CD1c-positive myeloid dendritic cell (primary cell): ENCODE data around the gene ZBED6.
"Not testable (repeated sequence)": the region's sequence is repeated elsewhere in the genome, so short reads cannot be mapped to it uniquely, and the experiment has no call there.

Source experiments
- DNase-seq: peaks from one replicate; pipeline ENCODE4 v3.0.0-alpha.2; 2016; ENCODE audit errors: extremely low spot score

ZBED6 gene, protein sequence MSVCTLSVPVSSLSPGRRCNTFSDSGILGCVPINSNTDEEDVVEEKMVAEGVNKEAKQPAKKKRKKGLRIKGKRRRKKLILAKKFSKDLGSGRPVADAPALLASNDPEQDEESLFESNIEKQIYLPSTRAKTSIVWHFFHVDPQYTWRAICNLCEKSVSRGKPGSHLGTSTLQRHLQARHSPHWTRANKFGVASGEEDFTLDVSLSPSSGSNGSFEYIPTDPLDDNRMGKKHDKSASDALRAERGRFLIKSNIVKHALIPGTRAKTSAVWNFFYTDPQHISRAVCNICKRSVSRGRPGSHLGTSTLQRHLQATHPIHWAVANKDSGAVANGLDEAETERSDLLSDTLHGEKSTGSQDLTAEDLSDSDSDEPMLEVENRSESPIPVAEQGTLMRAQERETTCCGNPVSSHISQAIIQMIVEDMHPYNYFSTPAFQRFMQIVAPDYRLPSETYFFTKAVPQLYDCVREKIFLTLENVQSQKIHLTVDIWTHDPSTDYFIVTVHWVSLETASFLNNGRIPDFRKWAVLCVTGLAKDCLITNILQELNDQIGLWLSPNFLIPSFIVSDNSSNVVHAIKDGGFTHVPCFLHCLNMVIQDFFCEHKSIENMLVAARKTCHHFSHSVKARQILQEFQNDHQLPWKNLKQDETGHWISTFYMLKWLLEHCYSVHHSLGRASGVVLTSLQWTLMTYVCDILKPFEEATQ (N-terminal part only)

GRCh38 chr1:203795441-203796235 is at the start of gene ZBED6, which contains the start of gene ZC3H11A:
ZBED6 (plus strand) TSS chr1:203795623; CDS start chr1:203797523, 1,900 bp downstream.
ZC3H11A (plus strand) TSS chr1:203795623; CDS start chr1:203817071, 21,448 bp downstream.
- DNase-seq, result peak; percentile 100

DNA sequence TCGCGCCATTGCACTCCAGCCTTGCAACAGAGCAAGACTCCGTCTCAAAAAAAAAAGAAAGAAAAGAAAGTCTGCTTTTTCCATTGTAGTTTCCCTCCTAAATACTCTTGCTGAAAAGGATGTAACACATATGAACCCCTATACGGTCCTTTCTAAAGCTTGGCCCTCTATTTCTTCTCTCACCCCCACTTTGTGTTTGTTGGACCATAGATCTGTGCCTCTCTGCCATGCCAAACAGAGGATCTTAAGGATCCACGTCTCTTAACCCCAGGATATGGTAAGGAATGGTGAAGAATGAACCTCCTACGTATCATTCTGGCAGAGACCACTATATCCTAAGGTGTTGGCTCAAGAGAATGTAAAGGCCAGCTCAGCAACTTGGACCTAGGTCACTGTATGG is 49.1 kb upstream of the ZBED6 start:
- DNase-seq, result no peak

GRCh38 chr1:203751051-203751450 is 44.4 kb upstream of the ZBED6 start:
- no peak for DNase-seq

- not testable (repeated sequence) for DNase-seq
These were observed 43.6 kb upstream of the ZBED6 start for GRCh38 chr1:203751618-203752361.

GRCh38 chr1:203754455-203754864 is 41.0 kb upstream of the ZBED6 start:
- DNase-seq, result no peak

DNA sequence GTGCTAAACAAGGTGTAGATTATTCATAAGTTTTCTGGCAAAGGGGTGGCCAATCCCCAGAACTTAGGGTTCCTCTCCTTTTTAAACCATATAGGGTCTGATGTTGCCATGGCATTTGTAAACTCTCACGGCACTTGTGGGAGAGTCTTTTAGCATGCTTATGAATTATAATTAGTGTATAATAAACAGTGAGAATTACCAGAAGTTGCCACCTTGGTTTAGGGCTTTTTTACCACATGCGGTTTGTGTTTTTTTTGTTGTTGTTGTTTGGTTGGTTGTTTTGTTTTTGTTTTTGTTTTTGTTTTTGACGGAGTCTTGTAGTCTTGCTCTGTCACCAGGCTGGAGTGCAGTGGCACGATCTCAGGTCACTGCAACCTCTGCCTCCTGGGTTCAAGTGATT is 39.4 kb upstream of the ZBED6 start:
- DNase-seq, result no peak

- not testable (repeated sequence) for DNase-seq
These were observed 36.7 kb upstream of the ZBED6 start for GRCh38 chr1:203758749-203759148.

DNA sequence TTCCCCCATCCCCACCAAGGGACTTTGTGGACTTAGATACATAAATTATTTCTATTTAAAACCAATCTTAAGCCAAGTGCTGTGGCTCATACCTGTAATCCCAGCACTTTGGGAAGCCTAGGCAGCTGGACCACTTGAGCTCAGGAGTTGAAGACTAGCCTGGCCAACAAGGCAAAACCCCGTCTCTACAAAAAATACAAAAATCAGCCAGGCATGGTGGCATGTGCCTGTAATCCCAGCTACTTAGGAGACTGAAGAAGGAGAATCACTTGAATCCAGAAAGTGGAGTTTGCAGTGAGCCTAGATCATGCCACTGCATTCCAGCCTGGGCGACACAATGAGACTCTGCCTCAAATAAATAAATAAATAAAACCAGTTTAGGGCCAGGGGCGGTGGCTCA is 34.9 kb upstream of the ZBED6 start:
- DNase-seq, result no peak

DNA sequence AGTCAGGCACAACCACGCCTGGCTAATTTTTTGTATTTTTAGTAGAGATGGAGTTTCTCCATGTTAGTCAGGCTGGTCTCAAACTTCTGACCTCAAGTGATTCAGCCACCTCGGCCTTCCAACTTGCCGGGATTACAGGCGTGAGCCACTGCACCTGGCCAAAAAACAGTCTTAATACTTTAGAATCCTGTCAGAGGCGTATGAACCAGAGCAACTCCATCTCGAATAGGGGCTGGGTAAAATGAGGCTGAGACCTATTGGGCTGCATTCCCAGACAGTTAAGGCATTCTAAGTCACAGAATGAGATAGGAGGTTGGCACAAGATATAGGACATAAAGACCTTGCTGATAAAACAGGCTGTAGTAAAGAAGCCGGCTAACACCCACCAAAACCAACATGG is 33.5 kb upstream of the ZBED6 start:
- DNase-seq, result not testable (repeated sequence)

- no peak for DNase-seq
These were observed 31.9 kb upstream of the ZBED6 start for GRCh38 chr1:203763505-203763904.

DNA sequence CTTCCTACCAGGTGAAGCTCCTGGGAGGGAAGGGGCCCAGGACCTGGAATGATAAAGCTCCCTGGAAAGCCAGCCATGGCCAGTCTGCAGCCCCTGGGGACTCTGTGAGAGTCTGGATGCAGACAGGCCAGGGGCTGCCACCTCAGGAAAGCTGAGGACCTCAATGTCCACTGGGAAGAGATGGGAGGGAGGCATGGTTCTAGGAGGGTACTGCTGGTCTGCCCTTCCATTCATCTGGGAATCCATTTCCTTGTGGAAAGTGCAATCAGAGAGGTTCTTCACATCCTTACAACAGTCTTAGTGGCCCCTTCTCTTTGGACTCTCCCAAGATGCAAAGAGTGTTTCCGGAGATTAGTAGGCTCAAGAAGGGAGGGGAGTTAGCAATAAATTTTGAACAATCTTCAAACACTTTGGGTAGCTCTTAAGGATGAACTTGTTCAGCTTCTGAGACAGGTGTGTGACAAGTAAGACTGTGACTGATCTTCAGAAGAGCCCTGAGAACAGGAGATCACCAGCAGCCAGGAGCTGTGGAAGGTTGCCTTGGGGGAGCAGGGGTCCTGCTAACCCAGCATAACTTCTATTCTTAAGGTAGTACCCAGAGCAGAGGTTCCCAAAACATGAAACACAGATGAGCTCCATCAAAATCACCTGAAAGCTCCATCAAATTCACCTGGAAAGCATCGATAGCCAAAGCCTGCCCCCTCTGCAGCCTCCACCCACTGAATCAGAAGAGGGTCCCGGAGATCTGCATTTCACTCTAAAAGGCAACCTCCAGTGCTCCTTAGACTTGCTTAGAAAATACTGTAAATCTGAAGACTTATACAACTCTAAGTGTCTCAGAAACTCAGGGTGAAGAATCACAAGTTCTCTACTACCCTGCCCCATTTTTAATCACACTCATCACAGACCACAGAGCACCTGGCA is 31.1 kb upstream of the ZBED6 start:
- no peak for DNase-seq

DNA sequence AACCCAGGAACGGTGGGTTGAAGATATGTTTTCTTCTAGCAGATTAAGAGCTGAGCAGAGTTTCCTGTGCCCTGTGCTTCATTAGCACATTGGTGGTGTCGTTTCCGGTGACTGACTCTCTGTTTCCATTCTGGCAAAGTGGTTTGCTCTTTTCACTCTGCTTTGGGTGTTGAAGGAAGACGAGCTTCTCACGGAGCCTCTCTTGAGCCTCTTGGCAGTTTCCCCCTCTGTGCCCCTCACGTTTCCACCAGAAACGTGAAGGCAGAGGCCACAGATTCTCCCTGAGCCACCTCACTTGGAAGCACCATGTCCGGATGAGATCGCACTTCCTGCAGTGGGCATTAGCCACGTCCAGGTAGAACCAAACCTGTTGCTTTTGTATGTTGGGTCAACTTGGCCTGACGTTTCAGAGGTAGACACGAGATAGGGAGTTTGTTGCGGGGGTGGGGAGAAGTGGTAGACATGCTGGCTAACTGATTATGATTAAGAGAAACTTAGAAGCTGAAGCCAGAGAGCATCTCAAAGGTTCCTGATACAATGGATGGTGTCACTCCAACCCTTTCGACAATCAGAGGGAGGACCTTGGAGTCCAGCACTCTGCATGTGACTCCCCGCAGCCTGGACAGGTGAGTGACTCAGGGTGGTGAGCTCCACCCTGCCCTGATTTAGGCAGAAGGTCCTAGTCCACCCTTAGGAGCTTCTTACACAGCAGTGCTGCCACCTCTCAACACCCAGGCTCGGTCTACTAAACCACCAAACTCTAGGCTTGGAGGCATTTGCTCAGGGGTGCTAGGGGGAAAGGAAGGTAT is 30.2 kb upstream of the ZBED6 start, which contains the start of gene LAX1:
LAX1 (plus strand) TSS at position 155 of the 809 bp plus-strand sequence; CDS start at position 538, 383 bp downstream.
- peak; percentile 60 for DNase-seq

DNA sequence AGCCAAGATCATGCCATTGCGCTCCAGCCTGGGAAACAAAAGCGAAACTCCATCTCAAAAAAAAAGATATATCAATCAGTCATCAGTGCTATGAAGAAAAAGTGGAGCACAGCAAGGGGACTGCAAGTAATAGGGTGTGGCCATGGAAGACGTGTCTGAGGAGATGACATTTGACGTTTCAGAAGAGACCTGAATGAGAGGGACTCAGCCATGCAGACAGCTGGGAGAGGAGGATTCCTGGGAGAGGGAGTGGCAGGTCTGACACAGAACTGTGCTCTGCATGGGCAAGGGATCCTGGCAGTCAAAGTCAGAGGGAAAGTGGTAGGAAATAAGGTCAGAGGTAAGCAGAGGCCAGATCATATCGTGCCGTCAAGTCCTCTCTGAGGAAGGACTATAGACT is 27.2 kb upstream of the ZBED6 start:
- DNase-seq, result no peak

GRCh38 chr1:203769505-203770343 is 25.7 kb upstream of the ZBED6 start:
- DNase-seq, result peak; percentile 86

GRCh38 chr1:203771901-203772301 is 23.5 kb upstream of the ZBED6 start:
- DNase-seq, result no peak

GRCh38 chr1:203772836-203773235 is 22.6 kb upstream of the ZBED6 start:
- no peak for DNase-seq

GRCh38 chr1:203776636-203777035 is 18.8 kb upstream of the ZBED6 start:
- DNase-seq, result no peak

- DNase-seq, result no peak
These were observed 17.8 kb upstream of the ZBED6 start for GRCh38 chr1:203777596-203777995.
